Small intestine (tissue), 7 donors: Measurements from ENCODE around the gene THOC7. TPM values are rescaled to one million over a fixed set of nuclear protein-coding genes. Genes with fewer than 3 reads are reported as not detected.

Experiments
- DNase-seq, 2 donors: peaks; one replicate each; pipeline versions ENCODE4 v3.0.0 to v3.0.0-alpha.2; 2013
- FAIRE-seq: peaks from 2 replicates; lab custom pipeline; 2012; peaks lifted over from hg19 to GRCh38; lab: Jason Lieb, UNC
- H3K27ac ChIP-seq, 3 donors: one replicate each; pipeline ENCODE4 v1.5.1; 2013; ENCODE audit warnings: low read length in 2 of 3, mild to moderate bottlenecking in 2 of 3, control low read depth in 1 of 3, inconsistent platforms in 1 of 3, low read depth in 1 of 3, moderate library complexity in 1 of 3
- H3K27me3 ChIP-seq, 3 donors: one replicate each; pipeline ENCODE4 v1.6.1; 2013; ENCODE audit warnings: low read length in 3 of 3, inconsistent platforms in 1 of 3; ENCODE audit not compliant: control insufficient read depth in 3 of 3, insufficient read depth in 3 of 3
- H3K36me3 ChIP-seq, 3 donors: one replicate each; pipeline ENCODE4 v1.6.1; 2013; ENCODE audit warnings: low read length in 3 of 3, inconsistent platforms in 1 of 3, low read depth in 1 of 3, mild to moderate bottlenecking in 1 of 3, moderate library complexity in 1 of 3; ENCODE audit not compliant: control insufficient read depth in 3 of 3, insufficient read depth in 2 of 3
- H3K4me1 ChIP-seq, 3 donors: one replicate each; pipeline ENCODE4 v1.6.1; 2013; ENCODE audit warnings: low read length in 2 of 3, inconsistent platforms in 1 of 3, low read depth in 1 of 3, mild to moderate bottlenecking in 1 of 3, moderate library complexity in 1 of 3; ENCODE audit not compliant: control insufficient read depth in 3 of 3, insufficient read depth in 2 of 3
- H3K4me3 ChIP-seq, 3 donors: one replicate each; pipeline ENCODE4 v1.5.1; 2013; ENCODE audit warnings: low read length in 3 of 3, control low read depth in 1 of 3, inconsistent platforms in 1 of 3, low read depth in 1 of 3, mild to moderate bottlenecking in 1 of 3, moderate library complexity in 1 of 3
- H3K9me3 ChIP-seq, 2 donors: one replicate each; pipeline ENCODE4 v1.6.1; 2013; ENCODE audit warnings: low read depth in 1 of 2, low read length in 1 of 2; ENCODE audit not compliant: control insufficient read depth in 2 of 2, insufficient read depth in 1 of 2
- WGBS, 3 donors: extraction: QIAGEN DNeasy Blood & Tissue Kit; methylation state at CpG; one replicate each; pipeline ENCODE4 v1.1.7; 2013; 5-methylcytosine and 5-hydroxymethylcytosine counted together
- polyA plus RNA-seq, 4 donors: library from polyadenylated mRNA; stranded (reverse) in 3 of 4; unstranded in 1 of 4; fragments of 200-250 nt in 3 of 4; fragments of 120-200 nt in 1 of 4; gene quantifications; one replicate each; pipeline versions ENCODE4 v1.2.1 to v1.2.3, GENCODE V29; 2013
- donor health status: healthy with polysubstance abuse.
- donor health status: control.
- donor health status: control.
- donor health status: Bipolar disorder and iron deficiency.
- donor health status: healthy.

The THOC7 gene
- polyA plus RNA-seq, 4 donors: 74.4 to 114 (median 85.4) TPM

- FAIRE-seq: no peak
Measured at GRCh38 chr3:63895422-63896189, 32.0 kb upstream of the THOC7 start.

GRCh38 chr3:63892773-63893352 is 29.3 kb upstream of the THOC7 start:
- no peaks in the 10 kb centered on the region for H3K9me3 ChIP-seq
- no peak overlapping the region for H3K27ac ChIP-seq
- H3K27me3 ChIP-seq: no peaks in the 10 kb centered on the region
- H3K36me3 ChIP-seq: peaks cover 0 to 4% (median 2%) of the 10 kb centered on the region in 3 donors
- 90 to 95% (median 90%) methylated on average over 1 of the region's 1 CpG for WGBS, 3 donors
- FAIRE-seq: no peak
- no peak overlapping the region for H3K4me3 ChIP-seq
- DNase-seq: no peak
- peaks cover 0 to 4% (median 3%) of the 10 kb centered on the region in 3 donors for H3K4me1 ChIP-seq

More at GRCh38 chr3:63895422-63896189, 32.0 kb upstream of the THOC7 start:
- Histone ChIP-seq H3K4me3 (no peak overlapping the region), H3K9me3 (no peaks in the 10 kb centered on the region), H3K36me3 (peaks cover 2 to 14% (median 2%) of the 10 kb centered on the region in 3 donors), H3K4me1 (peaks cover 0 to 4% (median 3%) of the 10 kb centered on the region in 3 donors), H3K27me3 (no peaks in the 10 kb centered on the region), H3K27ac (no peak overlapping the region)
- 74 to 83% (median 75%) methylated on average over 5 of the region's 5 CpGs for WGBS, 3 donors
- no peak for DNase-seq

GRCh38 chr3:63891518-63891917 is 27.9 kb upstream of the THOC7 start:
- FAIRE-seq (no peak), DNase-seq (no peak)
- Histone ChIP-seq H3K36me3 (peaks cover 0 to 4% (median 2%) of the 10 kb centered on the region in 3 donors), H3K27me3 (no peaks in the 10 kb centered on the region), H3K27ac (no peak overlapping the region), H3K9me3 (no peaks in the 10 kb centered on the region), H3K4me3 (no peak overlapping the region), H3K4me1 (peaks cover 0 to 4% (median 3%) of the 10 kb centered on the region in 3 donors)
- 95 to 96% (median 95%) methylated on average over 5 of the region's 5 CpGs for WGBS, 3 donors

GRCh38 chr3:63886858-63887257 is 23.3 kb upstream of the THOC7 start:
- Histone ChIP-seq H3K9me3 (no peaks in the 10 kb centered on the region), H3K36me3 (peaks cover 0 to 4% (median 2%) of the 10 kb centered on the region in 3 donors), H3K4me1 (peaks cover 0 to 3% (median 2%) of the 10 kb centered on the region in 3 donors), H3K4me3 (no peak overlapping the region), H3K27ac (no peak overlapping the region), H3K27me3 (no peaks in the 10 kb centered on the region)
- no peak for DNase-seq
- WGBS, 3 donors: 75 to 87% (median 83%) methylated on average over 3 of the region's 3 CpGs
- no peak for FAIRE-seq

GRCh38 chr3:63880653-63881052 is 17.0 kb upstream of the THOC7 start:
- no peak overlapping the region for H3K27ac ChIP-seq
- WGBS, 3 donors: 79 to 82% (median 81%) methylated on average over 5 of the region's 5 CpGs
- no peaks in the 10 kb centered on the region for H3K9me3 ChIP-seq
- H3K27me3 ChIP-seq: no peaks in the 10 kb centered on the region
- H3K4me3 ChIP-seq: no peak overlapping the region
- FAIRE-seq (no peak), DNase-seq (no peak)
- no peaks in the 10 kb centered on the region for H3K36me3 ChIP-seq
- peaks cover 0 to 8% (median 7%) of the 10 kb centered on the region in 3 donors for H3K4me1 ChIP-seq

- no peak for DNase-seq
- H3K4me1 ChIP-seq: peaks cover 0 to 8% (median 7%) of the 10 kb centered on the region in 3 donors
- no peaks in the 10 kb centered on the region for H3K27me3 ChIP-seq
- WGBS, 3 donors: 40 to 53% (median 47%) methylated on average over 2 of the region's 2 CpGs
- no peaks in the 10 kb centered on the region for H3K36me3 ChIP-seq
- no peak overlapping the region for H3K27ac ChIP-seq
- no peak overlapping the region for H3K4me3 ChIP-seq
- FAIRE-seq: no peak
- H3K9me3 ChIP-seq: no peaks in the 10 kb centered on the region
Measured at GRCh38 chr3:63878394-63879060, 14.9 kb upstream of the THOC7 start.

- Histone ChIP-seq H3K36me3 (no peaks in the 10 kb centered on the region), H3K27ac (no peak overlapping the region), H3K9me3 (no peaks in the 10 kb centered on the region), H3K4me3 (no peak overlapping the region), H3K4me1 (peaks cover 0 to 8% (median 7%) of the 10 kb centered on the region in 3 donors), H3K27me3 (no peaks in the 10 kb centered on the region)
- WGBS, 3 donors: 85% methylated on average over 3 of the region's 3 CpGs
- no peak for FAIRE-seq
- DNase-seq: no peak
Measured at GRCh38 chr3:63877737-63878393, 14.3 kb upstream of the THOC7 start.

GRCh38 chr3:63876260-63876659 is 12.7 kb upstream of the THOC7 start:
- Histone ChIP-seq H3K4me1 (peaks cover 0 to 8% (median 3%) of the 10 kb centered on the region in 3 donors), H3K9me3 (no peaks in the 10 kb centered on the region), H3K27me3 (no peaks in the 10 kb centered on the region), H3K4me3 (no peak overlapping the region), H3K27ac (no peak overlapping the region), H3K36me3 (no peaks in the 10 kb centered on the region)
- FAIRE-seq (no peak), DNase-seq (no peak)
- WGBS, 3 donors: 59 to 72% (median 60%) methylated on average over 3 of the region's 3 CpGs
